SJCRH30 (cell line): ENCODE results near the gene ALAD. TPM values are rescaled to one million over a fixed set of nuclear protein-coding genes. Genes with fewer than 3 reads are reported as not detected.

Experiments
- DNase-seq, 2 experiments: peaks; one replicate each; pipeline ENCODE4 v3.0.0-alpha.2; 2015 to 2020
- H3K27ac ChIP-seq: fragments of 250-450 bp; sonication (Bioruptor Pico); 2 replicates; pipeline ENCODE4 v1.5.1; 2020; ENCODE audit warnings: mild to moderate bottlenecking, moderate library complexity
- H3K27me3 ChIP-seq: fragments of 250-450 bp; sonication (Bioruptor Pico); 2 replicates; pipeline ENCODE4 v1.5.1; 2020; ENCODE audit warnings: mild to moderate bottlenecking, moderate library complexity
- H3K36me3 ChIP-seq: fragments of 250-450 bp; sonication (Bioruptor Pico); 2 replicates; pipeline ENCODE4 v1.5.1; 2020; ENCODE audit warnings: mild to moderate bottlenecking, moderate library complexity
- H3K4me1 ChIP-seq: fragments of 250-450 bp; sonication (Bioruptor Pico); 2 replicates; pipeline ENCODE4 v1.5.1; 2020; ENCODE audit warnings: mild to moderate bottlenecking, moderate library complexity
- H3K4me3 ChIP-seq: fragments of 250-450 bp; sonication (Bioruptor Pico); 2 replicates; pipeline ENCODE4 v1.5.1; 2020; ENCODE audit warnings: mild to moderate bottlenecking, moderate library complexity
- H3K9me3 ChIP-seq: fragments of 250-450 bp; sonication (Bioruptor Pico); replicated peaks from 2 replicates; pipeline ENCODE4 v1.5.1; 2020; ENCODE audit warnings: mild to moderate bottlenecking, moderate library complexity
- total RNA-seq: library from RNA; depleted of rRNA; stranded (reverse); fragments of >200 nt; shearing (Covaris generic); gene quantifications from 2 replicates; pipeline ENCODE4 v1.2.3, GENCODE V29; 2014

ALAD gene
- total RNA-seq, 1 experiment from 2014 or later, result 13.3 TPM

- no peak for DNase-seq
- Histone ChIP-seq H3K36me3 (no peaks in the 10 kb centered on the region), H3K4me3 (no peak overlapping the region), H3K27ac (no peak overlapping the region), H3K27me3 (peaks cover 10% of the 10 kb centered on the region; the same call in 1 of the 2 replicates), H3K9me3 (no peaks in the 10 kb centered on the region), H3K4me1 (peaks cover 3% of the 10 kb centered on the region; the same call in 1 of the 2 replicates)
Measured at GRCh38 chr9:113352006-113352405, 49.1 kb downstream of the ALAD start.

DNA sequence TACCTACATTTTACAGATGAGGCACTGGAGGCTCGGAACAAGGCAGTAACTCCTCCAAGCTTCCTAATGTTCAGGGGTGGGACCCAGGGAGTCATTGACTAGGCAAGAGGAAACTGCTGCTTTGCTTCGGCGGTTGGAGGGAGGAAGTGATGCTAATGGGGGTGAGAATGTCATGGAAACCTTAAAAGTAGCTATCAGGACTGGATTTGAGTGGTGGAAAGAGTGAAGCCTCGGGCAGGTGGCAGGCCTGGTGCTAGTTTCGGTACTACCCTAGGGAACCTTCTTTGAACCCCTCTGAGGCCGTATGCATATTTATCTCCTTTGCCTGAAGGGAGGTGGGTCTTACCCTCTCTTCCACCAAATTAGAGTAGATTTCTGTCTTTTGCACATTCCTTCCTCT lies 50.1 kb downstream of the ALAD start:
- no peak overlapping the region for H3K27ac ChIP-seq
- no peak overlapping the region for H3K4me3 ChIP-seq
- DNase-seq, result no peak
- no peaks in the 10 kb centered on the region for H3K9me3 ChIP-seq
- H3K36me3 ChIP-seq, result no peaks in the 10 kb centered on the region
- H3K4me1 ChIP-seq, result peaks cover 10% of the 10 kb centered on the region
- peaks cover 10% of the 10 kb centered on the region; the same call in 1 of the 2 replicates for H3K27me3 ChIP-seq

DNA sequence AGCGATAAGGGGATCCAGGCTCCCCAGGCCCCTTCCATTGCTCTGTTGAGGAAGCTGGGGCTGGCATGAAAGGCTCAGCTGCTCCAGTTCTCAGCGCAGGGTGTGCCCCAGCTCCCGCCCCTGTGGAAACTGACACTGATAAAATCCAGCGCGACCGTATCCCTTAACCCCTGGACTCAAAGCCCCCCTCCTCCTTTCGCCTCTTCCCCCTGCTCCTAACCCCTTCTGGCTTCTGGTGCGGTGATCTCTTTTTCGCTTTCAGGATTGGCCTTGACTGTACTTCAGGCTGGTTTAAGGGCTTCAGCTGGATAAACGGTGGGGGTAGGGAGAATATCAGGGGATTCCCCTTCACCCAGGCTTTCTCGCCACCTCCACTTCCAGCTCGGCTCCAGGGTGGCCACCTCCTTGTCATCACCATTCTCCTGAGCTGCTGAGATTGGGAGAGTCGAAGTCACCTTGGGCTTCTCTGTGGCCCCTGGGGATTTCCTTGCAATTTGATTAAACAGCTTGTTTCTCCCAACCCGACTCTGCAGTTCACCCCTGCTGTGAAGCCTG lies 50.9 kb downstream of the ALAD start:
- H3K27me3 ChIP-seq, result peaks cover 10% of the 10 kb centered on the region; the same call in 1 of the 2 replicates
- H3K4me3 ChIP-seq, result no peak overlapping the region
- H3K27ac ChIP-seq, result no peak overlapping the region

GRCh38 chr9:113349445-113350094 lies 51.5 kb downstream of the ALAD start, which contains the start of gene BSPRY:
BSPRY (plus strand) TSS chr9:113349541; CDS start chr9:113349580, 39 bp downstream.
- peaks cover 10% of the 10 kb centered on the region; the same call in 1 of the 2 replicates for H3K27me3 ChIP-seq
- no peak within 1 kb of the TSS for H3K27ac ChIP-seq
- no peak within 1 kb of the TSS for H3K4me3 ChIP-seq

More for the DNA sequence above, 50.9 kb downstream of the ALAD start:
- no peaks in the 10 kb centered on the region for H3K9me3 ChIP-seq
- H3K36me3 ChIP-seq, result no peaks in the 10 kb centered on the region
- peaks cover 10% of the 10 kb centered on the region for H3K4me1 ChIP-seq
- peak in 1 of 2 experiments; percentile 17 for DNase-seq

GRCh38 chr9:113349066-113349444 lies 52.0 kb downstream of the ALAD start:
- Histone ChIP-seq H3K27ac (no peak overlapping the region), H3K9me3 (no peaks in the 10 kb centered on the region), H3K36me3 (no peaks in the 10 kb centered on the region), H3K4me1 (peaks cover 10% of the 10 kb centered on the region), H3K27me3 (peaks cover 7% of the 10 kb centered on the region; the same call in 1 of the 2 replicates), H3K4me3 (no peak overlapping the region)
- DNase-seq, result peak in 1 of 2 experiments; percentile 13

More at GRCh38 chr9:113349445-113350094, 51.5 kb downstream of the ALAD start, which contains the start of gene BSPRY:
- H3K36me3 ChIP-seq, result no peaks in the 10 kb centered on the region
- H3K4me1 ChIP-seq, result peaks cover 10% of the 10 kb centered on the region
- H3K9me3 ChIP-seq, result no peaks in the 10 kb centered on the region
- no peak for DNase-seq

DNA sequence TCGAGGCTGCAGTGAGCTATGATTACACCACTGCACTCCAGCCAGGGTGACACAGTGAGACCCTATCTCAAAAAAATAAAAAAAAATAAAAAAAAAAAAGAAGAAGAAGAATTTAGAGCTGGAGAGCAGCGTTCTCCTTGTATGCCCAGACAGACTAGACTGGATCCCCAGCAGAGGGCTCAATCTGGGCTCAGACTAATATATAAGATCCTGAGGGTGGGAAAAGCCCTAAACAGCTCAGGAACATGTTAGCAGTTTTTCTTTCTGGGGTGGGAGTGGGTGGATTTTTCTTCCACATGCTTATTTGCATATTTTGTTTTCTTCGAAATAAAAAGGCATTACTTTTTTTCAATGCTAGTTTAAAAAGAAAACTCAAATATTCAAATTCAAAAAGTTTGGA lies 52.6 kb downstream of the ALAD start:
- no peak overlapping the region for H3K4me3 ChIP-seq
- DNase-seq, result no peak
- H3K27ac ChIP-seq, result no peak overlapping the region
- peaks cover 13% of the 10 kb centered on the region for H3K4me1 ChIP-seq
- H3K36me3 ChIP-seq, result no peaks in the 10 kb centered on the region
- no peaks in the 10 kb centered on the region for H3K9me3 ChIP-seq
- H3K27me3 ChIP-seq, result peaks cover 7% of the 10 kb centered on the region; the same call in 1 of the 2 replicates

DNA sequence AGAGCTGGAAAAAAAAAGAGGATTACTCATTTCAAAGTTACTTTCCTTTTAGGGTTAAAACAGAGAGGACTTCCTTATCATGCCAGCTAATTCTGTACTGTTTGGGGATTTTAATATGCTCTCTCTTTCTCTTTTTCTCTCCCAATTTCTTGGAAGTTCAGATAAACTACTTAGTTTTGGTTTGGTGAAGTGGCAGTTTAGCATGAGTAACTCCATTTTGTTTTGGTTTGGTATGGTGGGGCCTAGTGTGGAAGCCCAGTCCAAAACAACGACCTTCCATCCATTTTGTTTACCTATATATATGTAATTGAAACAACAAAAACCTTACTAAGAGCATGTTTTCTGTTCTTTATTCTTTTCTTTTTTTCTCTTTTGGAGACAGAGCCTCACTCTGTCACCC lies 55.4 kb downstream of the ALAD start:
- H3K36me3 ChIP-seq, result no peaks in the 10 kb centered on the region
- no peak overlapping the region for H3K27ac ChIP-seq
- no peak overlapping the region for H3K4me3 ChIP-seq
- H3K9me3 ChIP-seq, result no peaks in the 10 kb centered on the region
- H3K27me3 ChIP-seq, result peaks cover 7% of the 10 kb centered on the region; the same call in 1 of the 2 replicates
- peaks cover 13% of the 10 kb centered on the region for H3K4me1 ChIP-seq
- no peak for DNase-seq

- Histone ChIP-seq H3K9me3 (no peaks in the 10 kb centered on the region), H3K4me1 (peaks cover 13% of the 10 kb centered on the region), H3K4me3 (no peak overlapping the region), H3K27me3 (0 out of 2 replicates have a peak, but pooled peaks cover 4% of the 10 kb centered on the region), H3K27ac (no peak overlapping the region), H3K36me3 (no peaks in the 10 kb centered on the region)
- DNase-seq, result peak in 1 of 2 experiments; percentile 32
Measured at GRCh38 chr9:113345190-113345589, 55.9 kb downstream of the ALAD start.

GRCh38 chr9:113343732-113344231 lies 57.3 kb downstream of the ALAD start:
- Histone ChIP-seq H3K27ac (no peak overlapping the region), H3K4me1 (peaks cover 13% of the 10 kb centered on the region), H3K27me3 (no peaks in the 10 kb centered on the region), H3K4me3 (no peak overlapping the region), H3K36me3 (no peaks in the 10 kb centered on the region), H3K9me3 (no peaks in the 10 kb centered on the region)
- peak; percentile 81 to 87 for DNase-seq

GRCh38 chr9:113341712-113342410 lies 59.2 kb downstream of the ALAD start:
- Histone ChIP-seq H3K4me3 (no peak overlapping the region), H3K4me1 (peaks cover 10% of the 10 kb centered on the region), H3K27ac (no peak overlapping the region), H3K36me3 (no peaks in the 10 kb centered on the region), H3K9me3 (no peaks in the 10 kb centered on the region), H3K27me3 (no peaks in the 10 kb centered on the region)
- DNase-seq, result peak; percentile 45 to 68

DNA sequence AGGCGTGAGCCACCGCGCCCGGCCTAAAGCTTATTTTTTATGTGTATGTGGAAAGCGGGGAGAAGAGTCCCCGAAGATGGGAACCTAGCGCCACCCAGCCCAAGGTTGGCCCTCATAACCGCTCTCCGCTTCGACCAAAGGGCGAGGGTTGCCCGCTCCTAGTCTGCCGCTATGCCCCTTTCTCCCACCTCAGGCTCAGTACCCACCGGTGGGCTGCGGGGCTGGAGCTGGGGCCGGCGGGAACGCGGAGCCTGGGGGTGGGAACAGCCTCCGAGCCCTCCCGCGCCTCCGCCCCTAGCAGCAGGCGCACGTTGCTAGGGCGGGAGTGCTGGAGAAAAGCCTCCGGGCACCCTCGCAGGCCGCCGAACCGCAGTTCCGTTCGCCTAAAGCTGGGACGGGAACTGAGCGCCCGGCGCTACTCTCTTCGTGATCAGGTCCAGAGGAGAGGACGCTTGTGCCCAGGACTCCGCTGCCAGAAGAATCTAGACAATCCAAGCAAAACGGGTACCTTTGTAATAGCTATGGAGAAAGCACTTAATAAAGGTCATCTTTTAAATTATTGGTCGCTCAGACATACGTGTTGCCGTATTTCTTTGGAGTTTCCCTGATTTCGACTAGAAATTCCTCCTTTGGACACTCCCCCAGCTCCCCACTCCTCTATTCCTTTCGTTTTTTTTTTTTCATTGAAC lies 60.9 kb downstream of the ALAD start, which contains the start of gene WDR31:
WDR31 (minus strand) TSS at position 265 of the 689 bp plus-strand sequence. CDS start 8,253 bp downstream, outside the sequence.
- peak within 1 kb of the TSS; percentile 33; the same call in 1 of the 2 replicates for H3K27ac ChIP-seq
- H3K4me3 ChIP-seq, result peak within 1 kb of the TSS; percentile 71
- H3K36me3 ChIP-seq, result no peaks in the 10 kb centered on the region
- H3K4me1 ChIP-seq, result peaks cover 3% of the 10 kb centered on the region; the same call in 1 of the 2 replicates
- no peaks in the 10 kb centered on the region for H3K9me3 ChIP-seq
- DNase-seq, result peak; percentile 90 to 93
- no peaks in the 10 kb centered on the region for H3K27me3 ChIP-seq

DNA sequence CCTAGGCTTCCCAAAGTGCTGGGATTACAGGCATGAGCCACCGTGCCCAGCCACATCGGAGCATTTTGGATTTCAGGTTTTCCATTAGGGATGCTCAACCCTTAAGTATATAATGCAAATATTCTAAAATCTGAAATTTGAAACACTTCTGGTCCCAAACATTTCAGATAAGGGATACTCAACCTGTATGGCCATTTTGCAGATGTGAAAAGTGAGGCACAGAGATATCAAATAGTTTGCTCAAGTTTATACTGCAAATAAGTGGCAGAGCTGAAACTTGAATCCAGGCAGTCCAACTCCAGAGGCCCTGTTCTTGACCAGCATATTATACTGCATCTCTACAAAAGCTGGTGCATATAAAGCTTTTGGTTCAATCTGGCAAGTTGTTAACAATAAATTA lies 63.4 kb downstream of the ALAD start:
- no peaks in the 10 kb centered on the region for H3K27me3 ChIP-seq
- H3K27ac ChIP-seq, result no peak overlapping the region
- no peaks in the 10 kb centered on the region for H3K36me3 ChIP-seq
- no peak for DNase-seq
- no peak overlapping the region for H3K4me3 ChIP-seq
- no peaks in the 10 kb centered on the region; the same call in 1 of the 2 replicates for H3K4me1 ChIP-seq
- no peaks in the 10 kb centered on the region for H3K9me3 ChIP-seq
